MM.1S (cell line): ENCODE results near the gene ZNF799.

ENCODE experiments used
- CTCF ChIP-seq: fragments of 300-600 bp; sonication (generic); IDR thresholded peaks from 2 replicates; pipeline ENCODE4 v1.5.1; 2016; ENCODE audit warnings: antibody characterized with exemption, low read length, mixed read lengths
- EZH2 ChIP-seq: fragments of 300-600 bp; sonication (generic); optimal IDR thresholded peaks from 2 replicates; pipeline ENCODE3; 2017; ENCODE audit warnings: low read depth, mild to moderate bottlenecking, antibody characterized with exemption, low read length, mixed read lengths
- EZH2phosphoT487 ChIP-seq: fragments of 300-600 bp; sonication (generic); IDR thresholded peaks from 2 replicates; pipeline ENCODE4 v1.6.1; 2018; ENCODE audit warnings: antibody characterized with exemption, low read length

DNA sequence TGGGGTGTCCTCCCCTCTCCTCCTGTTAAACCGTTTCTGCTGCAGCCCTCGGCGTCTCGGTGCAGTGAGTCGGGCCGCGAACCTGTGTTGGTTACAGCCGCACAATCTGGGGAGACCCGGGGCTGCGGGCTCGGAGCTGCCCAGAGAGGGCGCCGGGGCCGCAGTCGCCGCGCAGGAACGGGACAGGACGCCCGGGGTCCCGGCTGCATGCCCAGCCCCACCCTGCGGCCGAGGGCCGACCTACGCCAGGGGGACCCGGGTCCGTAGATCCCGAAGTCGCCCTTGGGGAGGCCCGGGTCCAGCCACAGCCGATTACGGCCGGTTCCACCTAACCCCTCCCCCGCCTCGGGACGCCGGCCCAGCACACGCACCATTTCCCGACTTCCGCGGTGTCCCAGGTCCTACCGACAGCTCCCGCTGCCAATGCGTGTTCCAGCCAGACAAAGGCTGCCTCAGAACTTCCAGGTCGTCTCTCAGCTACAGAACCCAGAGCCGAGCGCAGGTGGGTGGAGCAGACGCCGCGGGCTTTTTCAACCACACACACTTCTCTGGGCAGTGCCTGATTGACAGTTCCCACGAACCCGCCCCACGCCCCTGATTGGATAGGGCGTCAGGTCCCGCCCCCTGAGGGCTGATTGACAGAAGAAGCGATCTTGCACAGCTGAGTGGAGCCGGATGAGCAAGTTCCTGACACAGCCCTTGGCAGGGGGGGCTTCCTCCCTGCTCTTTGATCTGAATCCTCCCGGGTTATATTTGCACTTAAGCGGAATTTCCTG lies 39.7 kb upstream of the ZNF799 start, which contains the start of gene ZNF443:
- TF ChIP-seq EZH2phosphoT487 (no peak), EZH2 (no peak), CTCF (no peak)
